ENCODE measurements around the gene ESCO1. TPM values are rescaled to one million over a fixed set of nuclear protein-coding genes. Genes with fewer than 3 reads are reported as not detected.

The ESCO1 gene
- total and polyA plus RNA-seq, 2 of the 4 experiments (the other 2 are of a cell fraction) = 3.1 to 4.5 TPM

DNA sequence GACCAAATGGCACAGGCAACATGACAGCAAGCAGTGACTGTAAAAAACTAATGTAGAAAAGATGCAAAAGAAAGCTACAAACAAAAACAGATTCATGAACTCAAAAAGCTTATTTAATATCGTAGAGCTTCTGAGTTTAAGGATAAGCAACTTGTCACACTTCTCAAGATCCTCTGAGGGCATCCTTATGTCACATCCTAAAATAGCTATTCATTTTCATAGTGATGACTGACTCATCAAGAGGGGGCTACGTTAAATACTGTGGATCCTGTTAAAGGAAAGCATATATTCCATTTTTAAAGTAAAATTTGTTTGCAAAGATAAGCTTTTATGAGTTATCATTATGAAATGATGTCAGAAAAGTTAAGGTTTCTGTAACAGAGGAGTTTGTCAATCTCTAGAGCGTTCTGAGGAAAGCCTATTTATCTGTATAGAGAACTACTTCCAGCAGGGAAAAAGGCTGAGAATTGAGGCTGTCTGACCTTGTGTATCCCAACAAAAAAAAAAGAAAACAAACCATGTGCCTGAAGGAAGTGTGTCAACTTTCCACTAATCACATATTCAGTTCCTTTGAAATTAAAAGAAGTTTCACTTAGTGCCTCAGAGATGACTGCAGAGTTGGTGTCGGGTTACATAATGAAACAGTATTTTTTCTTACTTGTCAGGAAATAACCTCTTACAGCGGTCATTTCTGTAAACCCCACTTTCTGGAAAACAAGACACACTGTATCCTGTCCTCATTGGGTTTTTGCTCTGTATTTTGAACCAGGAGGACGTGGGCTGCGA lies 115.5 kb downstream of the ESCO1 start:
- H4K20me1 ChIP-seq (ENCODE audit: insufficient read depth, low read length) = no peaks in the 10 kb centered on the region
- no TSS peak for BruUV-seq (replicated peaks)
- peak; percentile 21 for DNase-seq
- WGBS, 2 experiments (ENCODE audit: extremely low coverage in 2 of 2, insufficient read length in 1 of 2) = no CpG with 5 or more reads among the region's 7 CpGs
- no peak overlapping the region for H2AFZ ChIP-seq (replicated peaks; ENCODE audit: low read length, poor library complexity)
- H3K36me3 ChIP-seq (ENCODE audit: control insufficient read depth, insufficient read depth, low read length) = no peaks in the 10 kb centered on the region
- no peaks in the 10 kb centered on the region for H3K79me1 ChIP-seq (ENCODE audit: low read depth in 1 of 2, low read length in 2 of 2)
- H3K27me3 ChIP-seq (ENCODE audit: control insufficient read depth, insufficient read depth, low read length) = 0 out of 2 replicates have a peak, but pooled peaks cover 1% of the 10 kb centered on the region
- intact Hi-C loops (cut with micrococcal nuclease) (loop anchor here (5.0 kb wide), 2 partner anchors 217 to 367 kb away; partner anchors contain the start of gene ABHD3), in situ Hi-C loops (cut with MboI; ENCODE audit: low sequenced_read_pairs) (loop anchor here (25.0 kb wide), 1 partner anchor 477 kb away; no protein-coding TSS in a partner anchor), dilution Hi-C loops (cut with HindIII; ENCODE audit: low sequenced_read_pairs, unreplicated experiment) (no loop called here)
- H3K23ac ChIP-seq (ENCODE audit: low read depth, low read length) = no peak overlapping the region
- H2BK20ac ChIP-seq (ENCODE audit: low read depth, low read length) = no peak overlapping the region
- no peak overlapping the region for H3K18ac ChIP-seq (ENCODE audit: low read depth, low read length)
- peak overlapping the region; percentile 56 for H2AK9ac ChIP-seq (replicated peaks; ENCODE audit: low read depth, low read length, poor library complexity)
- H4K8ac ChIP-seq (ENCODE audit: low read depth in 2 of 2, low read length in 2 of 2) = no peak overlapping the region
- CTCF ChIA-PET = no interaction called here
- ATAC-seq (ENCODE audit: low read depth) = peak; percentile 25; the same call in 1 of the 2 replicates
- no peak overlapping the region for H2BK5ac ChIP-seq (ENCODE audit: low read depth, low read length, poor library complexity, severe bottlenecking)
- no peak overlapping the region for H2BK120ac ChIP-seq (ENCODE audit: low read depth, low read length)
- no peak overlapping the region for H4K91ac ChIP-seq (ENCODE audit: insufficient read depth, low read depth, low read length)
- no peak overlapping the region for H2BK15ac ChIP-seq (ENCODE audit: low read depth, low read length)
- H3K4me1 ChIP-seq (ENCODE audit: control insufficient read depth, insufficient read depth, low read length) = 0 out of 2 replicates have a peak, but pooled peaks cover 2% of the 10 kb centered on the region
- H3K4ac ChIP-seq (ENCODE audit: low read depth, low read length) = no peak overlapping the region
- POLR2A ChIA-PET (ENCODE audit: unreplicated experiment) = no interaction called here
- no peak overlapping the region for H3K9ac ChIP-seq (ENCODE audit: low read depth, low read length)
- H3K9me3 ChIP-seq (ENCODE audit: control insufficient read depth, insufficient read depth, low read length) = no peaks in the 10 kb centered on the region
- H3K4me3 ChIP-seq (ENCODE audit: insufficient read depth, low read depth, low read length) = no peak overlapping the region
- H3K14ac ChIP-seq (replicated peaks; ENCODE audit: low read depth, low read length) = no peak overlapping the region
- no peak overlapping the region for H3K56ac ChIP-seq (ENCODE audit: extremely low read depth, insufficient read depth, low read length)
- no peaks in the 10 kb centered on the region for H3K9me1 ChIP-seq (ENCODE audit: insufficient read depth, low read length)
- no peak overlapping the region for H2AK5ac ChIP-seq (ENCODE audit: low read depth, low read length)
- peak overlapping the region; percentile 36; the same call in 1 of the 2 replicates for H3K4me2 ChIP-seq (ENCODE audit: low read depth, low read length)
- no peak overlapping the region for H4K5ac ChIP-seq (ENCODE audit: low read depth, low read length)
- H3K27ac ChIP-seq (ENCODE audit: insufficient read depth, low read length) = no peak overlapping the region
- TF ChIP-seq RAD21 (IDR thresholded peaks at IDR 0.05; ENCODE audit: low read length) (no peak), CHD1 (IDR thresholded peaks at IDR 0.05; ENCODE audit: low read depth, low read length) (no peak), RFX5 (IDR thresholded peaks at IDR 0.05; ENCODE audit: low read depth, low read length) (no peak), BHLHE40 (IDR thresholded peaks at IDR 0.05; ENCODE audit: low read depth, low read length) (no peak), NFE2L2 (IDR thresholded peaks at IDR 0.05; ENCODE audit: low read depth, low read length) (no peak), POLR2A (IDR thresholded peaks at IDR 0.05; ENCODE audit: low read depth, low read length) (no peak), CEBPB (IDR thresholded peaks at IDR 0.05; ENCODE audit: low read depth, low read length) (no peak), SMC3 (IDR thresholded peaks at IDR 0.05; ENCODE audit: low read depth, low read length) (no peak), MAFK (IDR thresholded peaks at IDR 0.05; ENCODE audit: low read depth, low read length) (no peak), MXI1 (IDR thresholded peaks at IDR 0.05; ENCODE audit: borderline replicate concordance, low read depth, low read length) (no peak), FOS (IDR thresholded peaks at IDR 0.05; ENCODE audit: low read depth, low read length) (no peak), MAZ (IDR thresholded peaks at IDR 0.05; ENCODE audit: borderline replicate concordance, low read depth, low read length) (no peak)
- TF ChIP-seq, protein P1, sequence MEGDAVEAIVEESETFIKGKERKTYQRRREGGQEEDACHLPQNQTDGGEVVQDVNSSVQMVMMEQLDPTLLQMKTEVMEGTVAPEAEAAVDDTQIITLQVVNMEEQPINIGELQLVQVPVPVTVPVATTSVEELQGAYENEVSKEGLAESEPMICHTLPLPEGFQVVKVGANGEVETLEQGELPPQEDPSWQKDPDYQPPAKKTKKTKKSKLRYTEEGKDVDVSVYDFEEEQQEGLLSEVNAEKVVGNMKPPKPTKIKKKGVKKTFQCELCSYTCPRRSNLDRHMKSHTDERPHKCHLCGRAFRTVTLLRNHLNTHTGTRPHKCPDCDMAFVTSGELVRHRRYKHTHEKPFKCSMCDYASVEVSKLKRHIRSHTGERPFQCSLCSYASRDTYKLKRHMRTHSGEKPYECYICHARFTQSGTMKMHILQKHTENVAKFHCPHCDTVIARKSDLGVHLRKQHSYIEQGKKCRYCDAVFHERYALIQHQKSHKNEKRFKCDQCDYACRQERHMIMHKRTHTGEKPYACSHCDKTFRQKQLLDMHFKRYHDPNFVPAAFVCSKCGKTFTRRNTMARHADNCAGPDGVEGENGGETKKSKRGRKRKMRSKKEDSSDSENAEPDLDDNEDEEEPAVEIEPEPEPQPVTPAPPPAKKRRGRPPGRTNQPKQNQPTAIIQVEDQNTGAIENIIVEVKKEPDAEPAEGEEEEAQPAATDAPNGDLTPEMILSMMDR (conservative IDR thresholded peaks at IDR 0.05; ENCODE audit: low read depth, low read length) = no peak
- TF ChIP-seq, protein P2, sequence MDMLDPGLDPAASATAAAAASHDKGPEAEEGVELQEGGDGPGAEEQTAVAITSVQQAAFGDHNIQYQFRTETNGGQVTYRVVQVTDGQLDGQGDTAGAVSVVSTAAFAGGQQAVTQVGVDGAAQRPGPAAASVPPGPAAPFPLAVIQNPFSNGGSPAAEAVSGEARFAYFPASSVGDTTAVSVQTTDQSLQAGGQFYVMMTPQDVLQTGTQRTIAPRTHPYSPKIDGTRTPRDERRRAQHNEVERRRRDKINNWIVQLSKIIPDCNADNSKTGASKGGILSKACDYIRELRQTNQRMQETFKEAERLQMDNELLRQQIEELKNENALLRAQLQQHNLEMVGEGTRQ (IDR thresholded peaks at IDR 0.05; ENCODE audit: low read depth, low read length) = no peak
- TF ChIP-seq, protein P3, sequence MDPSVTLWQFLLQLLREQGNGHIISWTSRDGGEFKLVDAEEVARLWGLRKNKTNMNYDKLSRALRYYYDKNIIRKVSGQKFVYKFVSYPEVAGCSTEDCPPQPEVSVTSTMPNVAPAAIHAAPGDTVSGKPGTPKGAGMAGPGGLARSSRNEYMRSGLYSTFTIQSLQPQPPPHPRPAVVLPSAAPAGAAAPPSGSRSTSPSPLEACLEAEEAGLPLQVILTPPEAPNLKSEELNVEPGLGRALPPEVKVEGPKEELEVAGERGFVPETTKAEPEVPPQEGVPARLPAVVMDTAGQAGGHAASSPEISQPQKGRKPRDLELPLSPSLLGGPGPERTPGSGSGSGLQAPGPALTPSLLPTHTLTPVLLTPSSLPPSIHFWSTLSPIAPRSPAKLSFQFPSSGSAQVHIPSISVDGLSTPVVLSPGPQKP (IDR thresholded peaks at IDR 0.05; ENCODE audit: borderline replicate concordance, low read depth, low read length) = no peak

Data from IMR-90 (cell line).